Gastroesophageal sphincter (tissue), 4 donors: ENCODE measurements around the gene PHLDB2. TPM values are rescaled to one million over a fixed set of nuclear protein-coding genes. Genes with fewer than 3 reads are reported as not detected.

Source experiments
- ATAC-seq: fragments of 150-250 bp; one replicate; pipeline ENCODE4 v1.9.1; 2016; ENCODE audit warnings: mild to moderate bottlenecking, moderate library complexity
- H3K27ac ChIP-seq, 4 donors: fragments of 200-600 bp; sonication (generic) in 3 of 4; 1 replicate in 3 of 4; 2 replicates in 1 of 4; pipeline ENCODE4 v1.5.1; 2016 to 2019
- H3K27me3 ChIP-seq: fragments of 200-600 bp; sonication (generic); one replicate; pipeline ENCODE4 v1.5.1; 2019
- H3K36me3 ChIP-seq, 2 donors: fragments of 200-600 bp; sonication (generic); one replicate each; pipeline ENCODE4 v1.5.1; 2019; ENCODE audit warnings: control low read depth in 1 of 2
- H3K4me1 ChIP-seq, 3 donors: fragments of 200-600 bp; sonication (generic); 1 replicate in 2 of 3; 2 replicates in 1 of 3; pipeline ENCODE4 v1.5.1; 2016 to 2019; ENCODE audit warnings: control low read depth in 2 of 3
- H3K4me3 ChIP-seq, 2 donors: fragments of 200-600 bp; sonication (generic); one replicate each; pipeline ENCODE4 v1.5.1; 2019; ENCODE audit warnings: mild to moderate bottlenecking in 1 of 2, moderate library complexity in 1 of 2
- H3K9me3 ChIP-seq, 3 donors: fragments of 200-600 bp; sonication (generic); one replicate each; pipeline ENCODE4 v1.5.1; 2017 to 2019; ENCODE audit warnings: control low read depth in 2 of 3
- EP300 ChIP-seq: sonication (generic); formaldehyde crosslinking; IDR thresholded peaks from one replicate; pipeline ENCODE4 v1.6.1; 2017; ENCODE audit warnings: antibody characterized with exemption, mild to moderate bottlenecking
- POLR2A ChIP-seq, 2 donors: fragments of 450-650 bp; IDR thresholded peaks; one replicate each; pipeline ENCODE4 v1.6.1; 2017; ENCODE audit warnings: antibody characterized with exemption in 2 of 2, mild to moderate bottlenecking in 2 of 2, moderate library complexity in 1 of 2
- POLR2AphosphoS5 ChIP-seq: sonication (generic); formaldehyde crosslinking; IDR thresholded peaks from one replicate; pipeline ENCODE4 v1.6.1; 2017; ENCODE audit warnings: antibody characterized with exemption
- WGBS, 2 donors: methylation state at CpG; one replicate each; pipeline ENCODE4 v1.1.5; 2018; ENCODE audit warnings: low coverage in 1 of 2; 5-methylcytosine and 5-hydroxymethylcytosine counted together
- total RNA-seq, 4 donors: library from RNA; depleted of rRNA; stranded (reverse); fragments of >200 nt; gene quantifications; one replicate each; pipeline ENCODE4 v1.1.0, GENCODE V29; 2016
- TF ChIP-seq, protein P1 (sequence below), 4 experiments: fragments of 200-600 bp in 2 of 4; fragments of 450-650 bp in 2 of 4; sonication (generic) in 1 of 4; IDR thresholded peaks; one replicate each; pipeline ENCODE4 v1.5.1; 2017 to 2019; ENCODE audit warnings: antibody characterized with exemption in 4 of 4, mild to moderate bottlenecking in 2 of 4, moderate library complexity in 2 of 4

The PHLDB2 gene
- total RNA-seq, 4 donors from 2014 or later = 52.1 to 115 (median 77.4) TPM

DNA sequence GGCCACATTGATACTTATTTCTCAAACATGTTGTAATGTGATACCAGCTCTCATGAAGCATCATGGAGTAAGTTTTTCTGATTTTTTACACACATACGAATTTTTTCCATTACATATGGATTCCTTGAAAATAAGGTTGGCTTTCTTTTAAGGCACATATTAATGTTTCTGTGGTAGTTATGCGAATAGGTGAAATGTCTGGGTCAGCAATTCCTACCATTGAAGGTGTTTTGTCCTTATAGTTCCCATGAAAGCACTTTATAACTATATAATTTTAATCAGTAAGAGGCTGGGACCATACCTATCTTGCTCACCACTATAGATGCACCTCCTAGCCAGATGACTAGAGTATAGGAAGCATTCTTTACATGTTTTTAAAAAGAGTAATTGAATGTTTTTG lies 33.0 kb downstream of the PHLDB2 start:
- no peak overlapping the region for H3K27ac ChIP-seq
- H3K4me3 ChIP-seq = no peak overlapping the region
- H3K4me1 ChIP-seq = peaks cover 0 to 20% (median 0%) of the 10 kb centered on the region in 3 donors
- H3K27me3 ChIP-seq = no peaks in the 10 kb centered on the region
- no peak for ATAC-seq
- no peaks in the 10 kb centered on the region for H3K36me3 ChIP-seq
- TF ChIP-seq POLR2A (IDR thresholded peaks at IDR 0.05) = no peak
- no peak for TF ChIP-seq POLR2AphosphoS5
- TF ChIP-seq, protein P1, sequence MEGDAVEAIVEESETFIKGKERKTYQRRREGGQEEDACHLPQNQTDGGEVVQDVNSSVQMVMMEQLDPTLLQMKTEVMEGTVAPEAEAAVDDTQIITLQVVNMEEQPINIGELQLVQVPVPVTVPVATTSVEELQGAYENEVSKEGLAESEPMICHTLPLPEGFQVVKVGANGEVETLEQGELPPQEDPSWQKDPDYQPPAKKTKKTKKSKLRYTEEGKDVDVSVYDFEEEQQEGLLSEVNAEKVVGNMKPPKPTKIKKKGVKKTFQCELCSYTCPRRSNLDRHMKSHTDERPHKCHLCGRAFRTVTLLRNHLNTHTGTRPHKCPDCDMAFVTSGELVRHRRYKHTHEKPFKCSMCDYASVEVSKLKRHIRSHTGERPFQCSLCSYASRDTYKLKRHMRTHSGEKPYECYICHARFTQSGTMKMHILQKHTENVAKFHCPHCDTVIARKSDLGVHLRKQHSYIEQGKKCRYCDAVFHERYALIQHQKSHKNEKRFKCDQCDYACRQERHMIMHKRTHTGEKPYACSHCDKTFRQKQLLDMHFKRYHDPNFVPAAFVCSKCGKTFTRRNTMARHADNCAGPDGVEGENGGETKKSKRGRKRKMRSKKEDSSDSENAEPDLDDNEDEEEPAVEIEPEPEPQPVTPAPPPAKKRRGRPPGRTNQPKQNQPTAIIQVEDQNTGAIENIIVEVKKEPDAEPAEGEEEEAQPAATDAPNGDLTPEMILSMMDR (IDR thresholded peaks at IDR 0.05) = no peak
- no peak for TF ChIP-seq EP300
- 83 to 87% methylated on average over 2 of the region's 2 CpGs for WGBS, 2 donors
- no peaks in the 10 kb centered on the region for H3K9me3 ChIP-seq

DNA sequence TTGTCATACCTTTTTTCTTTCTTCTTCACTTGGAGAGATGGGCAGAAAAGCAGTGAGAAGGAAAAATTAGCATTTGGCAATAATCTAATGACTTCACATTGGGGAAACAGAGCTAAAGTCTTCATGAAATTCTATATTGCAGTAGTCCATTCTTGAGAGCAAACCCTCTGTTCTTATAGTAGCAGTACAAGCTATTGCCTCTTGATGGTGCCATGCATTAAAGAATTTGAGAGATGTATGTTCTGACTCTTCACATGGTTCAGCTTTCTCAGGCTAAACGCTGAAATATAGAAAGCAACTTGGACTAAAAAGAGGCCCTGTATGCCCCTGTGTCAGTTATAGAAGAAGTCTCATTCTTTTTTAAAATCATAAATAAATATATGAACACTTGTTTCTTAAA lies 36.0 kb downstream of the PHLDB2 start:
- WGBS, 2 donors = 55 to 71% methylated on average over 1 of the region's 1 CpG
- Histone ChIP-seq H3K4me3 (no peak overlapping the region), H3K27me3 (no peaks in the 10 kb centered on the region), H3K27ac (no peak overlapping the region), H3K9me3 (no peaks in the 10 kb centered on the region), H3K4me1 (peaks cover 0 to 11% (median 0%) of the 10 kb centered on the region in 3 donors), H3K36me3 (peaks cover 0 to 8% of the 10 kb centered on the region in 2 donors)
- TF ChIP-seq, protein P1 (IDR thresholded peaks at IDR 0.05) = peak in 1 of 4 experiments; percentile 19
- TF ChIP-seq POLR2A (IDR thresholded peaks at IDR 0.05) = no peak
- TF ChIP-seq EP300 = no peak
- ATAC-seq = no peak

DNA sequence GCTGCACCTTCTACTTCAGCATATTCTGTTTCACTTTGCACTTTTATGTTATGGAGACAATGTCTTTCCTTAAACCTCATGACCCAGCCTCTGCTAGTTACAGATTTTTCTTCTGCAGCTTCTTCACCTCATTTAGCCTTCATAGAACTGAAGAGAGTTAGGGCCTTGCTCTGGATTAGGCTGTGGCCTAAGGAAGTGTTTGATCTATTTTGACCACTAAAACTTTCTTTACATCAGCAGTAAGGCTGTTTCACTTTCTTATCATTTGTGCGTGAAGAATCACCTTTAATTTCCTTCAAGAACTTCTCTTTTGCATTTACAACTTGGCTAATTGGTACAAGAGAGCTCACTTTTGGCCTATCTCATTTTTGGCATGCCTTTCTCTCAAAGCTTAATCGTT lies 40.9 kb downstream of the PHLDB2 start:
- peaks cover 6 to 24% (median 9%) of the 10 kb centered on the region in 3 donors for H3K4me1 ChIP-seq
- ATAC-seq = no peak
- no peak overlapping the region for H3K4me3 ChIP-seq
- 53 to 100% methylated on average over 1 to 2 of the region's 2 CpGs for WGBS, 2 donors
- no peaks in the 10 kb centered on the region for H3K9me3 ChIP-seq
- peaks cover 0 to 8% of the 10 kb centered on the region in 2 donors for H3K36me3 ChIP-seq
- no peak for TF ChIP-seq POLR2AphosphoS5
- TF ChIP-seq, protein P1 (IDR thresholded peaks at IDR 0.05) = no peak
- TF ChIP-seq EP300 = no peak
- TF ChIP-seq POLR2A (IDR thresholded peaks at IDR 0.05) = no peak
- no peak overlapping the region for H3K27ac ChIP-seq
- H3K27me3 ChIP-seq = no peaks in the 10 kb centered on the region

DNA sequence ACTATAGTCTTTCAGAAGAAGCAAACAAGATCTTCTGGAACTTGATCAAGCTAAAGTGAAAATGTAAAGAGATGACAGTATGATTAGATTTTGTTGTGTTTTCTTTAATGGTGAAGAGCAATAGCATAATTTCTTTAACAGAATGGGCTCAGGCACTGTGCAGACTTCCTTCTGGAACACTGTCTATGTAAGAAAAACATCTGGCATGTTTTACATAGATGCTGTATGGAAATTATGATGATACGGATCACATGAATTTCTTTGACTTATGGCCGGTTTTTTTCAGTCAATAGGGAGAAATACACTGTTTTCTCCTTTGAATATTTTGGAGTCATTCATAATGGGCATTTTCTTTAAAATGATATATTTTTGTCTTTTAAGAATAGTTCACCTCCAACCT lies 42.6 kb downstream of the PHLDB2 start:
- peaks cover 9 to 30% (median 9%) of the 10 kb centered on the region in 3 donors for H3K4me1 ChIP-seq
- peaks cover 0 to 8% of the 10 kb centered on the region in 2 donors for H3K36me3 ChIP-seq
- TF ChIP-seq EP300 (no peak), POLR2A (IDR thresholded peaks at IDR 0.05) (no peak), POLR2AphosphoS5 (no peak)
- TF ChIP-seq, protein P1 (IDR thresholded peaks at IDR 0.05) = no peak
- 54 to 61% methylated on average over 2 of the region's 2 CpGs for WGBS, 2 donors
- H3K27ac ChIP-seq = no peak overlapping the region
- H3K4me3 ChIP-seq = no peak overlapping the region
- H3K27me3 ChIP-seq = no peaks in the 10 kb centered on the region
- ATAC-seq = no peak
- H3K9me3 ChIP-seq = no peaks in the 10 kb centered on the region

DNA sequence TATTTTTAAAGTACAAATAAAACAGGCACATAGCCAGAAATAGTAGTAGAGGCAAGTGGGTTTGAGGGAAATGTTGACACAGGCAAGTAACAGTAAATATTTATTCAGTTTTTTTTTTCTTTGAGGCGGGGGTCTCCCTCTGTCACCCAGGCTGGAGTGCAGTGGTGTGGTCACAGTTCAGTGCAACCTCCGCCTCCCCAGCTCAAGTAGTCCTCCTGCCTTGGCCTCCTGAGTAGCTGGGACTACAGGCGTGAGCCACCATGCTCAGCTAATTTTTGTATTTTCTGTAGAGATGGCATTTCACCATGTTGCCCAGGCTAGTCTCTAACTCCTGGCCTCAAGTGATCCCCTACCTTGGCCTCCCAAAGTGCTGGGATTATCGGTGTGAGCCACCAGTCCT lies 43.5 kb downstream of the PHLDB2 start:
- H3K27me3 ChIP-seq = no peaks in the 10 kb centered on the region
- no peaks in the 10 kb centered on the region for H3K9me3 ChIP-seq
- H3K4me3 ChIP-seq = no peak overlapping the region
- peaks cover 0 to 8% of the 10 kb centered on the region in 2 donors for H3K36me3 ChIP-seq
- no peak for TF ChIP-seq EP300
- TF ChIP-seq POLR2AphosphoS5 = no peak
- TF ChIP-seq, protein P1 (IDR thresholded peaks at IDR 0.05) = no peak
- TF ChIP-seq POLR2A (IDR thresholded peaks at IDR 0.05) = no peak
- ATAC-seq = no peak
- peak overlapping the region in 1 of 4 donors; percentile 77 for H3K27ac ChIP-seq
- H3K4me1 ChIP-seq = peaks cover 9 to 30% (median 9%) of the 10 kb centered on the region in 3 donors
- 89 to 94% methylated on average over 4 of the region's 4 CpGs for WGBS, 2 donors
